Upper lobe of left lung (tissue), 6 donors: ENCODE data around the gene TCF7L2. TPM values are rescaled to one million over a fixed set of nuclear protein-coding genes. Genes with fewer than 3 reads are reported as not detected.
A peak's percentile ranks its signal among the peaks of the same experiment; 100 is the strongest.

Source experiments
- ATAC-seq, 2 donors: fragments of 200-7000 bp; cut with Tn5 transposase; one replicate each; pipeline ENCODE4 v1.9.1; 2022; ENCODE audit warnings: mild to moderate bottlenecking in 2 of 2, moderate library complexity in 2 of 2; ENCODE audit not compliant: low FRiP score in 2 of 2
- DNase-seq, 2 donors: peaks; one replicate each; pipeline ENCODE4 v3.0.0-alpha.2; 2019 to 2020
- H3K27ac ChIP-seq, 4 donors: fragments of 200-600 bp; sonication (generic); one replicate each; pipeline ENCODE4 v1.5.1; 2016 to 2019
- H3K27me3 ChIP-seq, 4 donors: fragments of 200-600 bp; sonication (generic); one replicate each; pipeline ENCODE4 v1.5.1; 2017 to 2019
- H3K36me3 ChIP-seq, 4 donors: fragments of 200-600 bp; sonication (generic); one replicate each; pipeline ENCODE4 v1.5.1; 2016 to 2019
- H3K4me1 ChIP-seq, 4 donors: fragments of 200-600 bp; sonication (generic); one replicate each; pipeline ENCODE4 v1.5.1; 2018 to 2019
- H3K4me3 ChIP-seq, 4 donors: fragments of 200-600 bp; sonication (generic); one replicate each; pipeline ENCODE4 v1.5.1; 2017 to 2019; ENCODE audit warnings: mild to moderate bottlenecking in 2 of 4, moderate library complexity in 1 of 4
- H3K9me3 ChIP-seq, 4 donors: fragments of 200-600 bp; sonication (generic); one replicate each; pipeline ENCODE4 v1.5.1; 2018 to 2019
- CTCF ChIP-seq, 6 experiments: fragments of 450-650 bp in 4 of 6; fragments of 200-600 bp in 2 of 6; sonication (generic) in 2 of 6; IDR thresholded peaks; one replicate each; pipeline ENCODE4 v1.5.1; 2016 to 2019; ENCODE audit warnings: antibody characterized with exemption in 6 of 6
- EP300 ChIP-seq, 4 donors: sonication (generic); formaldehyde crosslinking; IDR thresholded peaks; one replicate each; pipeline ENCODE4 v1.5.1; 2017; ENCODE audit warnings: antibody characterized with exemption in 4 of 4, control low read depth in 2 of 4
- POLR2A ChIP-seq, 4 donors: fragments of 450-650 bp; IDR thresholded peaks; one replicate each; pipeline ENCODE4 v1.5.1; 2016 to 2017; ENCODE audit warnings: antibody characterized with exemption in 4 of 4, mild to moderate bottlenecking in 2 of 4
- POLR2AphosphoS5 ChIP-seq, 2 donors: sonication (generic); formaldehyde crosslinking; IDR thresholded peaks; one replicate each; pipeline ENCODE4 v1.5.1; 2017; ENCODE audit warnings: antibody characterized with exemption in 2 of 2
- WGBS, 2 donors: methylation state at CpG; one replicate each; pipeline ENCODE4 v1.1.5; 2017 to 2018; 5-methylcytosine and 5-hydroxymethylcytosine counted together
- total RNA-seq, 6 donors: library from RNA; depleted of rRNA in 4 of 6; stranded (reverse); fragments of >200 nt in 4 of 6; gene quantifications; one replicate each; pipeline versions ENCODE4 v1.1.0 to v1.2.1, GENCODE V29; 2016 to 2021
- donor health status: DM: no; HTN: no; CAD: no; lungs with moderate emphysema.
- donor health status: DM: no; HTN: yes; CAD: no; lungs with severe emphysema.

The TCF7L2 gene
- total RNA-seq, 6 donors from 2014 or later, result 15.5 to 80.3 (median 48.1) TPM

- 93 to 97% methylated on average over 4 of the region's 4 CpGs for WGBS, 2 donors
- peaks cover 11 to 21% (median 13%) of the 10 kb centered on the region in 4 donors for H3K4me1 ChIP-seq
Measured at GRCh38 chr10:113085776-113086175, 135.7 kb downstream of the TCF7L2 start.

GRCh38 chr10:113086282-113086681 lies 136.2 kb downstream of the TCF7L2 start:
- TF ChIP-seq EP300 (IDR thresholded peaks at IDR 0.05) (no peak), POLR2AphosphoS5 (IDR thresholded peaks at IDR 0.05) (no peak), CTCF (IDR thresholded peaks at IDR 0.05) (no peak), POLR2A (IDR thresholded peaks at IDR 0.05) (no peak)
- H3K27me3 ChIP-seq, result no peaks in the 10 kb centered on the region
- H3K36me3 ChIP-seq, result no peaks in the 10 kb centered on the region
- H3K4me3 ChIP-seq, result no peak overlapping the region
- H3K9me3 ChIP-seq, result no peaks in the 10 kb centered on the region
- DNase-seq, result no peak
- peaks cover 8 to 15% (median 11%) of the 10 kb centered on the region in 4 donors for H3K4me1 ChIP-seq
- no peak for ATAC-seq
- peak overlapping the region in 1 of 4 donors; percentile 37 for H3K27ac ChIP-seq

More at GRCh38 chr10:113085776-113086175, 135.7 kb downstream of the TCF7L2 start:
- H3K9me3 ChIP-seq, result no peaks in the 10 kb centered on the region
- TF ChIP-seq POLR2AphosphoS5 (IDR thresholded peaks at IDR 0.05) (no peak), POLR2A (IDR thresholded peaks at IDR 0.05) (no peak), CTCF (IDR thresholded peaks at IDR 0.05) (no peak), EP300 (IDR thresholded peaks at IDR 0.05) (no peak)
- no peak overlapping the region for H3K4me3 ChIP-seq
- no peaks in the 10 kb centered on the region for H3K27me3 ChIP-seq
- H3K27ac ChIP-seq, result no peak overlapping the region
- ATAC-seq (no peak), DNase-seq (no peak)
- no peaks in the 10 kb centered on the region for H3K36me3 ChIP-seq

GRCh38 chr10:113087165-113088029 lies 137.3 kb downstream of the TCF7L2 start:
- peak in 1 of 2 donors; percentile 63 for DNase-seq
- H3K4me1 ChIP-seq, result peaks cover 11 to 16% (median 12%) of the 10 kb centered on the region in 4 donors
- TF ChIP-seq EP300 (IDR thresholded peaks at IDR 0.05) (peak in 1 of 4 donors; percentile 28), CTCF (IDR thresholded peaks at IDR 0.05) (no peak), POLR2AphosphoS5 (IDR thresholded peaks at IDR 0.05) (peak; percentile 45 to 46), POLR2A (IDR thresholded peaks at IDR 0.05) (peak in 1 of 4 donors; percentile 15)
- peak overlapping the region; percentile 25 to 47 (median 34) for H3K27ac ChIP-seq
- no peaks in the 10 kb centered on the region for H3K9me3 ChIP-seq
- H3K4me3 ChIP-seq, result no peak overlapping the region
- peaks cover 0 to 4% (median 0%) of the 10 kb centered on the region in 4 donors for H3K36me3 ChIP-seq
- ATAC-seq, result peak; percentile 57 to 95
- 41 to 52% methylated on average over 9 of the region's 9 CpGs for WGBS, 2 donors
- H3K27me3 ChIP-seq, result no peaks in the 10 kb centered on the region

- peak overlapping the region in 1 of 4 donors; percentile 37 for H3K27ac ChIP-seq
Measured at GRCh38 chr10:113088194-113088593, 138.1 kb downstream of the TCF7L2 start.

More at GRCh38 chr10:113088194-113088593, 138.1 kb downstream of the TCF7L2 start:
- Histone ChIP-seq H3K9me3 (no peaks in the 10 kb centered on the region), H3K4me1 (peaks cover 15 to 24% (median 18%) of the 10 kb centered on the region in 4 donors), H3K4me3 (no peak overlapping the region), H3K27me3 (no peaks in the 10 kb centered on the region), H3K36me3 (peaks cover 0 to 4% (median 0%) of the 10 kb centered on the region in 4 donors)
- 88 to 89% methylated on average over 2 of the region's 2 CpGs for WGBS, 2 donors
- no peak for TF ChIP-seq EP300 (IDR thresholded peaks at IDR 0.05)
- no peak for TF ChIP-seq POLR2AphosphoS5 (IDR thresholded peaks at IDR 0.05)
- TF ChIP-seq POLR2A (IDR thresholded peaks at IDR 0.05), result no peak
- no peak for TF ChIP-seq CTCF (IDR thresholded peaks at IDR 0.05)
- DNase-seq, result no peak
- no peak for ATAC-seq
